HG03457 (cell line): ENCODE measurements around the gene PLEKHG2.

Source experiments
- ATAC-seq: cut with Tn5 transposase; IDR thresholded peaks from one replicate; pipeline ENCODE4 v1.9.1; 2021; ENCODE audit warnings: moderate number of reproducible peaks; ENCODE audit not compliant: unreplicated experiment

Gene PLEKHG2

GRCh38 chr19:39420769-39421168, 8.3 kb downstream of the PLEKHG2 start:
- no peak for ATAC-seq

GRCh38 chr19:39422020-39422419, 9.6 kb downstream of the PLEKHG2 start:
- ATAC-seq, result no peak

- no peak for ATAC-seq
Observed at GRCh38 chr19:39423258-39424086, 11.0 kb downstream of the PLEKHG2 start.

GRCh38 chr19:39424934-39425333, 12.5 kb downstream of the PLEKHG2 start:
- ATAC-seq, result no peak

- no peak for ATAC-seq
Observed at GRCh38 chr19:39425744-39426143, 13.3 kb downstream of the PLEKHG2 start.

GRCh38 chr19:39426170-39426569, 13.7 kb downstream of the PLEKHG2 start:
- no peak for ATAC-seq

GRCh38 chr19:39427707-39428106, 15.2 kb downstream of the PLEKHG2 start:
- no peak for ATAC-seq

- ATAC-seq, result no peak
Observed at GRCh38 chr19:39428283-39429112, 16.0 kb downstream of the PLEKHG2 start.

- ATAC-seq, result no peak
Observed at GRCh38 chr19:39430675-39431593, 18.5 kb downstream of the PLEKHG2 start.

- no peak for ATAC-seq
Observed at GRCh38 chr19:39432677-39433025, 20.2 kb downstream of the PLEKHG2 start.

GRCh38 chr19:39433480-39434079, 21.1 kb downstream of the PLEKHG2 start:
- ATAC-seq, result no peak

- ATAC-seq, result no peak
Observed at GRCh38 chr19:39434123-39435076, 21.9 kb downstream of the PLEKHG2 start.

GRCh38 chr19:39435499-39436349, 23.3 kb downstream of the PLEKHG2 start, which contains the start of gene RPS16:
Gene RPS16 (minus strand): TSS chr19:39435949. CDS start chr19:39435895, 54 bp downstream.
- peak; percentile 49 for ATAC-seq

GRCh38 chr19:39436350-39436716, 23.9 kb downstream of the PLEKHG2 start:
- ATAC-seq, result no peak

- ATAC-seq, result no peak
Observed at GRCh38 chr19:39438270-39438934, 25.9 kb downstream of the PLEKHG2 start.

- ATAC-seq, result no peak
Observed at GRCh38 chr19:39444598-39445195, 32.2 kb downstream of the PLEKHG2 start.
